ENCODE results near the gene RIMBP2.
"Not testable (repeated sequence)": the region's sequence is repeated elsewhere in the genome, so short reads cannot be mapped to it uniquely, and the experiment has no call there.

The RIMBP2 gene

DNA sequence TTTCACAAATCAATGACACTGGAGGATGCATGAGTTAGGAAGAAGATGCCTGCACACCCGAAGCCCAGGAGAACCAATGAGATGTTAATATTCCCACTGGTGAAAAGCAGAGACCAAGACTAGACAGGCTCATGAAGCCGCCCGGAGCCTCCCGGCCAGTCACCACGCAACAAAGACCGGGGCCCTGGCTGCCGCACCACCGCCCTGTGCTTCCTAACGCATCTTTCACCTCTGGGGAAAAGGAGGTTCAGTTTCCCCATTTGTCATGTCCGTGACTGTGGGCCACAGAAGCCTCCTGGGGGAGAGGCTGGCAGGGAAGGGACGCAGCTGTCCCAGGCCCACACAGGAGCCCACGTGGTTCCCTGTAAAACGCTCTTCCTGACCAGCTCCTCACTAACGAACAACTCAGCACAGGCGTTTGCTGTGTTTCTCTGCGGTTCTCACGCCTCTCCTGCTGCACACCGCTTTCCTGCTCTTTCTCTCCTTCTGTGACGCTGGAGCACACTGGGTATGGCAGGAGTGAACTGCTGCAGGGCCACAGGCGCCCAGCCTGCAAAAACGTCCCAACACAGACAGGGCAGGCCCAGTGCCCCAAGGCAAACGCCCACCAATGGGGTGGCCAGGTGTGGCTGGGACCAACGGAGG, 10.8 kb downstream of the RIMBP2 start:
- DNase-seq (ENCODE audit: low read depth, low spot score), result no peak

DNA sequence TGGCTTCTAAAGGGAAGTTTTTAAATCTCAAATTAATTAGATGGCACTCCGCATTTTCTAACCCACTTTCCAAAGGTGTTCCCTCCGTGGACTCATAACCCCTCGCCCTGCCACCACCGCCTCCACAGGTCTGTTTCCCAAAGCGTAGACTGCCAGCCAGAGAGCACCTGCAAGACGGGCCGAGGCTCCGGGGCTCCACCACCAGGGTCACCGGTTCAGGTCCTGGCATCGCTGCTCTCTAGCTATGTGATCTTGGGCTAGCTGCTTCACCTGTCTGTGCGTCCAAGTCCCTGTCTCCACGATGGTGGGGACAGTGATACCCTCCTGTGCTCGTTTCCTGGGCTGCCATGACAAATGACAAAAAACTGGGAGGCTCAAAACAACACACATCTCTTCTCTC, 11.5 kb downstream of the RIMBP2 start:
- DNase-seq (ENCODE audit: low read depth, low spot score), result no peak

DNA sequence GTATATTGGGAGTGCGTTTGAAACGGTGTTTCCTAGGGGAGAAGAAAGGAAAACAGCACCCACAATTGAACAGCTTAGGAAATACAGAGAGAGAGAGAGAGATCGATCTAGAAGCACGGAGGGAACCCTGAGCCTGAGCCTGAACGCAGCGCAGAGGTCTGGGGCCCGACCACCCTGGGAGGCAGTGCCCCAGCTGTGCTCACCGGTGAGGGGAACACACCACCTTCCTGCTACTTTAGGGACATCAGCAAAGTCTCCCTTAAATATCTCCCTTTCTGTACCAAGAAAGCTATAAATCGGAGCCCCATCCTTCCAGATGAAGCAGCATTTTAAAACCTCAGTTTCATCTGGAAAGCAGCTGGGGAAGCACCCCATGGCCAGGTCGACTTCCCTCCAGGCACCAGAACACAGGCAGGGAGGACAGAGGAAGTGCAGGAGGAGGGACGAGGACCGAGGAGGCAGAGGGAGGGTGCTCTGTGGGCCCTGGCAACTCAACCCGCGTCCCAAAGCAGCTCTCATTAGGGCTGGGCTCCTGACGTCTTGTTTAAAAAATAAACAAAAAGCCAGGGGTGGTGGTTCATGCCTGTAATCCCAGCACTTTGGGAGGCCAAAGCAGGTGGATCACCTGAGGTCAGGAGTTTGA, 12.2 kb downstream of the RIMBP2 start:
- no peak for DNase-seq (ENCODE audit: low read depth, low spot score)

DNA sequence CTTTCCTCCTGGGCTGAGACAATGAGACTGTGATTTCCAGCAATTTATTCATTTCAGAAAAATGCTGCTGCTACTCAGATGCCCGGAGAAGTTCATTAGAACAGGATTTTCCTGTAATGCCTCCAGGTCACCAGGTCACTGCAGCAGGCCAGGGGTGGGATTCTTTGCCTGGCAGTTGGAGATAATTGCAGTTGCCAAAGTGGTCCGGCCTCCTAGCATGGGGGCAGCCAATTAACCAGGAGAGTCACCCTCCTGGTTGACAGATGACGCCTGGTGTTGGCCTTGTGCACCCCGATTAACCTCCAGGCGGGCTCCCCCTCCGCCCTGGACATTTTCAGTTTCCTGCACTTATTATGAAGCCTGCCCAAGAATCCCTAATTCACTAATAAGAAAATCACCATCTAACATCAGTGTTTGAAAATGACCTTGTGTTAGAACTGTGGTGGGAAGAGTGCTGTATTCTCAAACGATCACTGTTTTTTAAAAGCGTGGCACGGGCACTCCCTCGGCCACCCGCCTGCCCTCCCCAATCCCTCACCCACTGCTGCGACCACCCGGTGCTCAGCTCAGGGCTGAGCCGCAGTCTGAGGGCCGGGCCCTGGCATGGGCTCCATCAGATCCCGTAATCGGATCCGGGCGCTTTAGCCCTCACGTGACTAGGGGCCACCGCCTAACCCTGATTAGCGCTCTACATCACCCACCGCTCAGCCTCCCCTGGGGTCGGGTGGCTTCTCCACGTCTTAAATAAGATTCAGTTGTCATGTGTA, 12.9 kb downstream of the RIMBP2 start:
- no peak for DNase-seq (ENCODE audit: low read depth, low spot score)

DNA sequence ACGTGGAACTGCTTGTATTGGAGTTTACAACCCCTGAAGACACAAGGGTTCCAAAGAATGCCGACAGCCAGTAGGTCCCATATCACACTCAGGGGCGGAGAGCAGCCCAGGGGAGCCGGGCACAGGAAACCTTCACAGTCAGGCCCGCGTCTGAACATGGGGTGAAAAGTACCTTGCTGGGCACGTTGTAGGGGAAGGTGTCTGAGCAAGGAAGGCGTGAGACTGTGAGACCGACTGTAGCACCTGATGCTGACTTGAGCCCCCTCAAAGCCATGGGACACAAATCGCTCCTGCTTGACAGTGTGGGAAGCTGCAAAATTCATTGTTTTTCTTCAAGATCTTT, 14.7 kb downstream of the RIMBP2 start:
- no peak for DNase-seq (ENCODE audit: low read depth, low spot score)

DNA sequence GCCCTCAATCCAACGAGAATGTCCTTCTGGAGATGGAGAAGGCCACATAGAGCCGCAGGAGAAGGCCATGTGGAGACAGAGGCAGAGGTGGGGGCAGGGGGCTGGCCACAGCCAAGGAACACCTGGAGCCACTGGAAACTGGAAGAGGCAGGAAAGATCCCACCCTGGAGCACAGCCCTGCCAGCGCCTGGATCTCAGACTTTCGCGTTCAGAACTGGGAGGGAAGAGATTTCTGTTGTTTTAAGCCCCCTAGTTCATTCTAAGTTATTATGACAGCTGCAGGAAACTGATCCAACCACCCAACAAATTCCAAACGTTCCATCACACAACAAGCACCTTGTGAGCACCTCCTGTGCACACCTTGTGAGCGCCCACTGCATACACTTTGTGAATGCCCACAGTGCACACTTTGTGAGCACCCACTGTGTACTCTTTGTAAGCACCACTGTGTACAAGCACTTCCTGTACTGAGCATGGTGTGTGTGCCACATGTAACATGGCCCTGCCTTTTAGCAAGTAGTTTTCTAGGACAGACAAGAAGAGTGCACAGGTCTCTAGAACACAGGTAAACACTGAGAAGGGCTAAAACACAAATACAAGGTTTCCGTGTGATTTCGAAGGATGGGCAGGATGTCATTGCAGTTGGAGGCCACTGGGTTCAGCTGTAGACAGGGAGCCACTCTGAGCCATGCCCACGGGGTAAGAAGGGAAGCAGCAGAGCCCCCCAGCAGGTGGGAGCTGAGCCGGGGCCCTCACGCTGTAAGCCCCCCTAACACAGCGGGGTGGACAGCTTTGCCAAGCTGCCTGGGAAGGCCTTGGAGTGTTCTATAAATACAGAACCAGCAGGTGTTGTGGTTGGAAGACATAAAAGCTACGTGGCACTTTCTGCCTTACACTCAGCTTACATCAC, 15.4 kb downstream of the RIMBP2 start:
- DNase-seq (ENCODE audit: low read depth, low spot score), result no peak

DNA sequence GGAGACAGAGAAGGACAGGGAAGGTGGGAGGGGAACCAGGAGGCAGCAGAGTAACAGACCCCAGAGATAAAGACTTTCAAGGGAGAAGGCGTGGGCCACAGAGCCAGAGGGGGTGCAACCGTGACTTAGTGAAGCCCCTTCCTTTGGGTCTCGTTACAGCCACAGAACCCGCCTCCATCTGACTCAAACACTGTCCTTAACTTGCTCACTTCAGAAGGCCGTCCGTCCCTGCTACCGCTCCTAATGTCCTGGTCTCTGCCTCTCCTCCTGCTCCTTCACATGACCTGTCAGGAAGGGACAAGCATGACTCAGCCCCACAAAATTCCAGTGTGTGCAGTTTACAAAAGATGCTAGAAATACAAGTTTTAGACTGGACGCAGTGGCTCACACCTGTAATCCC, 18.0 kb downstream of the RIMBP2 start:
- DNase-seq (ENCODE audit: low read depth, low spot score), result no peak

DNA sequence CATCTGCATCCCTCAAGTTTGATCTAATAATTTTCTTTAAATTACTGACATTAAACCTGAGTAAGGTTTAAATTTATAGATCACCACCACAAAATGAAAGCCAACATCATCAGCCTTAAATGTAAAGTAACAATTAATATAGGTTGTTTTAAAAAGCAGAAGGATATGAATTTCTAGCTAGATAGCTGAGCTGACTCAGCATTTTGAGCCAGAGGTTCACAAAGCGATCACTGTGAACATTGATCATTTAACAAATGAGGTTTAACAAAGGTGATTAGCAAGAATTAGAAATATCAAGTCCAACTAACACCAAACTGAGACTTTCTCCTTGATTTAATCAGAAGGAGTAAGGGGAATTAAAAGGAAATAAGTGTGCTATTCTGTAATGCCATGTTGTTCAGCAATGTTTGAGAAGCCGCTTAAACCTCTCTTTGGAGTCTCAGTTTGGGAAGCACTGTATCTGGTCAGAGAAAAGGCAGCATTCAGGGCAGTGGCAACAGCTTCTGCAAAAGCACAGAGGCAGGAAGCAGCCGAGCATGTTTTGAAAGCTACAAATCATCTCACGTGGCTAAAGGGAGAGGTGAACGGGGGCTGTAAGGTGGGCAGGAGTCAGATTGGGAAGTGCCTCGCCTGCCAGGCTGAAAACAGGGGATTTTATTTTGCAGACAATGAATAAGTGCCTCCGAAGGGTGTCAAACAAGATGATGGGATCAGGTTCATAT, 19.6 kb downstream of the RIMBP2 start:
- no peak for DNase-seq (ENCODE audit: low read depth, low spot score)

DNA sequence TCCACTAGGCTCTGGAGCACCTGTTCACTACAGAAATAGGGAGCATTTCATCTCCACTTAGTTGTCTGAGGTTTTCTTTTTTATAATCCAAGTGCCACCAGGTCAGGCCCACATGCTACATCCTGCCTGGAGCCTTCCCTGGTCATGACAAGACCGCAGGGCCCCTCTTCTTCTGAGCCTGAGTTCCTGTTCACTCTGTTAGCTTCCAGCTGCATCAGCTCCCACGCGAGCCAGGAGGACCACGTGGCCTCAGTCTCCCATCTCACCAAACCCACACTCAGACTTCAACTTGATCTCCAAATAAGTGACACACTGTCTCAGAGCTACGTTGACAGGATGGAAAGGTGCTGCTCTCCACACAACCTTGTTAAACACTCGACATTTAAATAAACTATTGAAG, 21.0 kb downstream of the RIMBP2 start:
- DNase-seq (ENCODE audit: low read depth, low spot score), result no peak

DNA sequence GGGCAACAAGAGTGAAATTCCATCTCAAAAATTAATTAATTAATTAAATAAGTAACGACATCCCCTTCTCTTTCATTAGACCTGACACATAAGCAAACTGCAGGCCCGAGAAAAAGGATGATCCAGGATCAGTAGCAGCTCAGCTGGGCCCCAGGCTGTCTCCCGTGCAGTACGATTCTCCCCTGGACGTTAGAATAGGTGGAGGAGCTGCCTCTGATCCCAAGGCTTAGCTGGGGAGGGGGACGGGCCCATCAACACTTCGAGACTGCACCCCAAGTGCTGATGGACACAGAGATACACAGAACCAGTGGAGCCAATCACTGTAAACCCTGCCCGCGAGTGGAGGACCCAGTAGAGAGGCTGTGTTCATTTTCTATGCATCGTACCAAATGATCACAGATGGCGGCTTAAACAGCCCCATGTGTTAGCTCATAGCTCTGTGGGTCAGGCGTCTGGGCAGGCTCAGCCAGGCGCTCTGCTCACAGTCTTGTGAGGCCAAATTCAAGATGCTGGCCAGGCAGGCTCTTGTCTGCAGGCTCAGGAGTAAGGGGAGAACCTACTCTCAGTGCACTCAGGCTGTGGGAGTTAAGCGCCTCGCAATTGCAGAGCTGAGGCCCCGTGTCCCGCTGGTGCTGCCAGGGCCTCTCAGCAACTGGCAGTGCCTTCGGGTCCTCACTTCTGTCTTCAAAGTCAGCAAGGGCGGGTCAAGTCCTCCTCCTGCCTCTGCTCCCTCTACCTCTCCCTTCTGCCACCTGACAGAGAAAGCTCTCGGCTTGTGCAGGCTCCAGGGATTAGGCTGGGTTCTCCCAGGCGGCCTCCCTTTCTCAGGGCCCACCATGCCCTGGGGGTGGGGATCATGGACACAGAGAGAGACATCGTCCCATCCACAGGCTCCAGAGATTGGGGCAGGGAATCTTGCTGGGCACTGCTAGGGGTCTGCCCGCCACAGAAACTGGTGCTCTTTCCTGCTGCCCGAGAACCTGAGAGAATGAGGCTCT, 26.4 kb downstream of the RIMBP2 start:
- DNase-seq (ENCODE audit: low read depth, low spot score), result no peak

DNA sequence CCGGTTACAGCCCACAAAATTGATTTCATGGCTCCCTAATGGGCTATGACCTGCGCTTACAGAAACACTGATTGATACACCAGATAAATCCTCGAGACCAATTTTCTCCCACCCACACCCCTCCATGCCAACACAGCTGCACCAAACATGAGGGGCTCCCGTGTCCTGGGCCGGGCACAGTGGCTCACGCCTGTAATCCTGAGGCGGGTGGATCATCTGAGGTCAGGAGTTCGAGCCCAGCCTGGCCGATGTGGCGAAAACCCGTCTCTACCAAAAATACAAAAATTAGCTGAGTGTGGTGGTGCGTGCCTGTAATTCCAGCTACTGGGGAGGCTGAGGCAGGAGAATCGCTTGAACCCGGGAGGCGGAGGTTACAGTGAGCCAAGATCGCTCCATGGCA, 27.1 kb downstream of the RIMBP2 start:
- not testable (repeated sequence) for DNase-seq (ENCODE audit: low read depth, low spot score)

DNA sequence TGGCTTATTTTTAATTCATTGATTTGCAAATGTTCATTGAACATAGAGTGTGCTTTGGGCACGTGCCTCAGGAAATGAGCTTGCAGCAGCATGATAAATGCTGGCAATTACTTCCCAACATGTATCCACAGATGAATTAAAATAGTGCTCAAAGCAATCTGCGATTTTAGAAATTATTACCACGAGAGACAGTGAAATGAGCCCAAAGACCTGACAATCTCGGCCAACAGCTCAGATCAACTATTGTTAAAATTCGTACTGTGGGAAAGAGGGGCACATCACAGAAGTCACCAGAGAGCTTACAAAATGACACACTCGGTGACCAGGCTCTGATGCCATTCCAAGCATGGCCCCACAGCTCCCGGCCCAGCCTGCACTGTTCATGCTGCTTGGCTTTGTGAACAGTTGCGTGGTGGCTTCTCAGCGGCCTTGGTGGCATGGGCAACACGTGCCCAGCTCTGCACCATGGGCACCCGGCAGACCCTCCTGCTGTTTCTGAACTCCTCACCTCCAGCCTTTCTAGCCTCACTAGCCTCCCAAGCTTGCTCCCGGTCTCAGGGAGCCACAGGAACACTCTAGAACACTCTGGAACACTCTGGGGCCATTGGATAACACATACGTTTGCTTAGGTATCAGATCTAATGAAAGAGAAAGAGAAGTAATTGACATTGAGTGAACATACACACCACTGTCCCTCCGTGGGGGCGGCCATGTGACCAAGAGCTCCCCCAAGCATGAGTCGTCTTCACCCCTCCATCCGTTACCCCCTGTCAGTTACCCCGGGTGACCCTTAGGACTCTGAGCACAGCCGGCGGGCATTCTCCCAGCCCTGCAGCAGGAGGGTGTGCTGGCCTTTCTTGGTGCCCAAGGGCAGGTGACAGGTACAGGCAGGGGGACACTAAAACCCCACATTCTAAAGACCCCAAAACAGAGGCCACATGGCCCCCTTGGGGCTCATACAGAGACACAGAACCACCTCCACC, 28.0 kb downstream of the RIMBP2 start:
- DNase-seq (ENCODE audit: low read depth, low spot score), result no peak

DNA sequence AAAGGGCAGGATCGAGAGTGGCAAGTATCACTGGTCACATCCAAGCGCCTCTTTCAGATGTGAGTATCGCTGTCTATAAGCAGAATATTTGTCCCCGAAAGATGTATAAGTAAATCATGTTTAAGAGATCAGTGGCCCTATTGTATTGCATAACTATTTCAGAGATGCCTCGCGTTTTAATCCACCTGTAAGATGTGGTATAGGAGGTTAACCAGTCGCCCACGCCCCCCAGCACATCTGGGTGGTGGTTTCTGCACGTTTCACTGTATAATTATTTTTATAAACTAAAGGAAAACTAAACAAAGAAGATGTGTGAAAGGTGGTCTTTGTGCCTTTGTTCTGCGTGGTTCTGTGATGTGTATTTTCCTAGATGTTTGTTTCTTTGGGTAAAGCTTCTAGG, 28.9 kb downstream of the RIMBP2 start:
- DNase-seq (ENCODE audit: low read depth, low spot score), result no peak

DNA sequence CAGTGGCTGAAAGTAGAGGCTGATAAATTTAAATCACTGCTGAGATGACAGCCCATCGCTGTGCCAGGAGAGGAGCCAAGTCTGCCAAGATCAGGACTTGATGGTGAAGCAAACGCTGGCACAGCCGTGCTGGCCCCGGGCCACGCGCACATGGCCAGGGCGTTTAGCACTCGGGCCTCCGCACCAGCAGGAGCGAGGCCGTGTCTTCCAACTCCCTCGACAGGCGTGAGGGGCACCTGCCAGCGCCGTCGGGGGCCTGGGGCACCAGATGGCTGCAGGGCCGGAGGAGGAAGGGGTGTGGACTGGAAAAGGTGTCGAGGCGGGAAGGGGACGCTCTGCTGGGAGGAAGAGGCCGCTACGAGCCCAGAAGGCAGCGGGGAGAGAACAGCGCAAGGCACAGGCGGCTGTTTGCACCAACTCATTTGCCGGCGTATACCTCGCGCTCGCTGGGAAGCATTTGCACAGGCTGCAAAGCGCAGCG, 29.5 kb downstream of the RIMBP2 start:
- DNase-seq (ENCODE audit: low read depth, low spot score), result no peak

DNA sequence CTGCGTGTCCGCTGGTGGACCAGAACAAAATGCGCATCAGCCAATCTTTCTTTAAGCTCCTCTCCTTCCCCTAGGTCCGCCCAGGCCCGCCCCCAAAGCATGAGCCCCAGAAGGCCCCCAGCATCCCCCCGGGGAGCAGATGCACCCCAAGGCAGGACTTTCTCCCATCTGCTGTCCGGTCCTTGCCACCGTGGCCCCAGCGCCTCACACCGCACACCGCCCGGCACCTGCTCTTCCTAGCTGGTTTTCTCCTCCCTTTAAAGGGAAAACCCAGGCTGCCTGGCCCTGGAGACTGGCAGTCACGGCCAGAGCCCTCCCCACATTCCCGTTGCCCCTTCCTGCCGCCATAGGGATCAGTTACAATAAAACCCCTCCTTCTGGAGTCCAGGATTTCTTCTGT, 30.2 kb downstream of the RIMBP2 start:
- DNase-seq (ENCODE audit: low read depth, low spot score), result no peak

DNA sequence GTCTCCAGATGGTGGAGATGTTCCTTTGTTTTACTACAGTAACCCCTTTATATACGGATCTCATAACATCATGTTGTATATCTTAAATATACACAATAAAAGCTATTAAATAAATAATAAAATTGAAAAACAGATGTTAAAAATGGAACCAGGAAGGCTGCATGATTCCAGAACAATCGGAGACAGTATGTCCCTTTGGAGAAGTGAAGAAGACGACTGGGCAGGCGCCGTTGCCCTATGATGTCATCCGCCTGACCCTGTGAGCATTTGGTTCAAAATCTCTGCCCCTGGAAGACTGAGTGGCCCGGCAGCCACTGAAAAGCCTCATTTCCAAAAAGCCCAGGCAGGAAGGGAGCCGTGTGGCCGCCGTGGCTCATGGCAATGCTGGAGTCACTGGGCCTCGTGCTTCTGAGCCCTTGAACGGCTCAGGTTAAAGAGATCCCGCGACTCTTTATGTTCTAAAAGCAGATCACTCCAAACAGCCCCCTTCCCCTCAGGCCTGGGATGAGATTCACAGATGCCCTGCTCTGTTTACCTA, 30.8 kb downstream of the RIMBP2 start:
- no peak for DNase-seq (ENCODE audit: low read depth, low spot score)

DNA sequence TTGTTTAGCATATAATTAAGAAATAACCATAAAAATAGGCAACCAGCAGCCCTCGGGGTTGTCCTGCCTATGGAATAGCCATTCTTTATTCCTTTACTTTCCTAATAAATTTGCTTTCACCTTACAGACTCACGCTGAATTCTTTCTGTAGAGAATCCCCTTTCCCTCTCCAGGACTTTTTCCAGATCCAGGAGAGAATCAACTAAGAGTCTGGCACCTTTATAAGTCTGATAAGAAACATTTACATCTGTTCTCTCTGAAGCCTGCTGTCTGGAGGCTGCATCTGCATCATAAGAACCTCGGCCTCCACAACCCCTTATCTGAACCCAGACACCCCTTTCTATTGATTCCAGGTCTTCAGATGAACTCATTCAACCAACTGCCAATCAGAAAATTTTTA, 32.3 kb downstream of the RIMBP2 start:
- DNase-seq (ENCODE audit: low read depth, low spot score), result no peak

DNA sequence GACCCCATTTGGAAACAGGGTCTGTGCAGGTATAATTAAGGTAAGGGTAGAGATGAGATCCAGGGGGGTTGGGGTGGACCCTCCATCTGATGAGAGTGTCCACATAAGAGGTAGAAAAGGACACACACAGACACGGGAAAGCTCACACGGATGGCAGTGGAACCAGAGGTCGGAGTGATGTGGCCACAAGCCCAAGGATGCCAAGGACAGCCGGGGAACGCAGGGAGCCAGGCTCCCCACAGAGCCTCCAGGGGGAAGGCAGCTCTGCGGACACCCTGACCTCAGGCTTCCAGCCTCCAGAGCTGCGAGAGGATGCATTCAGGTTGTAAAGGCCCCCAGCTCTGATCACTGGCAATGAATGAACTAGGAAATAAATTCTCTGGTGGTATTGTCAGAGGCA, 33.0 kb downstream of the RIMBP2 start:
- DNase-seq (ENCODE audit: low read depth, low spot score), result no peak
